Testis (tissue), 2 donors: ENCODE results near the gene MRGPRX2.

Experiments
- CTCF ChIP-seq, 3 experiments: fragments of 450-650 bp in 2 of 3; fragments of 200-600 bp in 1 of 3; sonication (generic) in 1 of 3; IDR thresholded peaks; one replicate each; pipeline ENCODE4 v1.5.1; 2016 to 2019; ENCODE audit warnings: antibody characterized with exemption in 3 of 3, mild to moderate bottlenecking in 2 of 3, moderate library complexity in 1 of 3
- POLR2A ChIP-seq: fragments of 450-650 bp; IDR thresholded peaks from one replicate; pipeline ENCODE4 v1.6.1; 2017; ENCODE audit warnings: antibody characterized with exemption, mild to moderate bottlenecking, moderate library complexity

GRCh38 chr11:19025481-19026406 is 34.8 kb downstream of the MRGPRX2 start:
- TF ChIP-seq CTCF (IDR thresholded peaks at IDR 0.05) (no peak), POLR2A (no peak)
